ENCODE results near the gene ATP2B3. TPM values are rescaled to one million over a fixed set of nuclear protein-coding genes. Genes with fewer than 3 reads are reported as not detected.

ATP2B3 gene
- total RNA-seq, 3 donors from 2014 or later (not counting 1 experiment from before 2014, with no cell fraction given), result not detected

GRCh38 chrX:153578889-153579288 is 61.4 kb downstream of the ATP2B3 start:
- peaks cover 5 to 11% of the 10 kb centered on the region in 2 donors for H3K4me1 Mint-ChIP-seq
- Histone ChIP-seq H3K27ac (ENCODE audit: low read length) (no peak overlapping the region), H3K27me3 (ENCODE audit: control insufficient read depth, insufficient read depth, low read length) (no peaks in the 10 kb centered on the region), H3K9me3 (ENCODE audit: control insufficient read depth, insufficient read depth, low read length) (no peaks in the 10 kb centered on the region), H3K4me1 (ENCODE audit: control insufficient read depth, insufficient read depth, low read length) (peaks cover 4% of the 10 kb centered on the region), H3K36me3 (ENCODE audit: control insufficient read depth, insufficient read depth, low read length) (no peaks in the 10 kb centered on the region), H3K4me3 (ENCODE audit: low read length) (no peak overlapping the region)
- TF ChIP-seq, protein P1, sequence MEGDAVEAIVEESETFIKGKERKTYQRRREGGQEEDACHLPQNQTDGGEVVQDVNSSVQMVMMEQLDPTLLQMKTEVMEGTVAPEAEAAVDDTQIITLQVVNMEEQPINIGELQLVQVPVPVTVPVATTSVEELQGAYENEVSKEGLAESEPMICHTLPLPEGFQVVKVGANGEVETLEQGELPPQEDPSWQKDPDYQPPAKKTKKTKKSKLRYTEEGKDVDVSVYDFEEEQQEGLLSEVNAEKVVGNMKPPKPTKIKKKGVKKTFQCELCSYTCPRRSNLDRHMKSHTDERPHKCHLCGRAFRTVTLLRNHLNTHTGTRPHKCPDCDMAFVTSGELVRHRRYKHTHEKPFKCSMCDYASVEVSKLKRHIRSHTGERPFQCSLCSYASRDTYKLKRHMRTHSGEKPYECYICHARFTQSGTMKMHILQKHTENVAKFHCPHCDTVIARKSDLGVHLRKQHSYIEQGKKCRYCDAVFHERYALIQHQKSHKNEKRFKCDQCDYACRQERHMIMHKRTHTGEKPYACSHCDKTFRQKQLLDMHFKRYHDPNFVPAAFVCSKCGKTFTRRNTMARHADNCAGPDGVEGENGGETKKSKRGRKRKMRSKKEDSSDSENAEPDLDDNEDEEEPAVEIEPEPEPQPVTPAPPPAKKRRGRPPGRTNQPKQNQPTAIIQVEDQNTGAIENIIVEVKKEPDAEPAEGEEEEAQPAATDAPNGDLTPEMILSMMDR (IDR thresholded peaks at IDR 0.05), result no peak
- no peaks in the 10 kb centered on the region for H3K36me3 Mint-ChIP-seq
- no peak for DNase-seq
- no peak for ATAC-seq
- H3K4me3 Mint-ChIP-seq, result no peak overlapping the region
- 93% methylated on average over 2 of the region's 2 CpGs for WGBS (ENCODE audit: insufficient coverage)
- peaks cover 0 to 2% of the 10 kb centered on the region in 2 donors for H3K27me3 Mint-ChIP-seq (ENCODE audit: low read depth in 2 of 2)
- intact Hi-C loops (cut with micrococcal nuclease), result no loop called here
- H3K9me3 Mint-ChIP-seq, result no peaks in the 10 kb centered on the region
- peak overlapping the region in 1 of 2 donors; percentile 61 for H3K27ac Mint-ChIP-seq

DNA sequence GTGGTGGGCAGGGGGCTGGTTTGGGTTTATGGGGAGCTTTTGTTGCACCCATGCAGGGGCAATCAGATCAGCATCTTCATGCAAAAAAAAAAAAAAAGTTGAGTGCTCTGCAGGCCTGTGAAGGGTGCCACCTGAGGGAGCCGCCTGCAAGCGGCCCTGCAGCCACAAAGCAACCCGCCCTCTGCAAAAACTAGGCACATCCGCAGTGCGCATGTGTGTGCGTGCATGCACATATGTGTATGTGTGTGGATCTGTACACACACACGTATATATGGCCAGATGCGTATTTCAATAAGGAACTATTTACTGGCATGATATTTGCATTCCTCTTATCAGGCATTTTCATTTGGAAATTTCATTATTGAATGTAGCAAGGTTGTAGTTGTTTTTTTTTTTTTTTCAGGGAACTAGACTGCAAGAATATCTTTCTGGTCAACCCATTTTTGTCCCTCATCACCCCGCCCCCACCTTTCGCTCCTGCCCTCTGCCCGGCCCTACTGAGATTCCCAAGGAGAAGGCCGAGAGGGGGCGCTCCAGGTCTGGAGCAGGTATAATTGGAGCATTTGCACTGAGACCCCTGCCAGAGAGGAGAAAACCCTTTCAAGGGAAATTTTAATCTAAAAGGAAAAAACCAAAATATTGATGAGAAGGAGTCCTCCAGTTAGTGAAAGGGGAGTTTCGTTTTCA is 63.4 kb downstream of the ATP2B3 start:
- no peak for ATAC-seq

DNA sequence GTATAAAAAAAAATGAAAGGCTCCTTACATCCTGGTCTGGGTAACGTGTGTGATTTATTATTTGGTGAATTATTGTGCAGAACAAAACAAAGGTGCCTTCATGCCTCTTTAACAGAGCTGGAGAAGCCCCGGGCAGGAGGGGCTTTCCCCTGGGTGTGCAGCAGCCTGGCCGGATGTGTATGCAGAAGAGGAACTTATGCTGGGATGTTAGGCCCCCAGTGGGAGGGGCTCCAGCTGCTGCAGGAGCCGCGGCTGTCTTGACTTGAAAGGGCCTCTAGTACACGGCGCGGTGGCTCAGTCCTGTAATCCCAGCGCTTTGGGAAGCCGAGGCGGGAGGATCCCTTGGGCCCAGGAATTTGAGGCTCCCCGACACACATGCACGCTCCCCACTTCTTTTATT is 65.5 kb downstream of the ATP2B3 start:
- H3K27ac ChIP-seq (ENCODE audit: low read length), result no peak overlapping the region
- TF ChIP-seq, protein P1 (IDR thresholded peaks at IDR 0.05), result no peak
- H3K4me3 ChIP-seq (ENCODE audit: low read length), result no peak overlapping the region

More for the DNA sequence above, 63.4 kb downstream of the ATP2B3 start:
- Mint-ChIP-seq H3K27ac (no peak overlapping the region), H3K27me3 (ENCODE audit: low read depth in 2 of 2) (peaks cover 0 to 2% of the 10 kb centered on the region in 2 donors), H3K9me3 (no peaks in the 10 kb centered on the region), H3K4me1 (peaks cover 5 to 14% of the 10 kb centered on the region in 2 donors), H3K36me3 (no peaks in the 10 kb centered on the region), H3K4me3 (no peak overlapping the region)
- intact Hi-C loops (cut with micrococcal nuclease), result no loop called here
- peak in 1 of 2 donors; percentile 44 for DNase-seq
- Histone ChIP-seq H3K4me1 (ENCODE audit: control insufficient read depth, insufficient read depth, low read length) (peaks cover 4% of the 10 kb centered on the region), H3K9me3 (ENCODE audit: control insufficient read depth, insufficient read depth, low read length) (no peaks in the 10 kb centered on the region), H3K4me3 (ENCODE audit: low read length) (no peak overlapping the region), H3K27me3 (ENCODE audit: control insufficient read depth, insufficient read depth, low read length) (no peaks in the 10 kb centered on the region), H3K36me3 (ENCODE audit: control insufficient read depth, insufficient read depth, low read length) (no peaks in the 10 kb centered on the region), H3K27ac (ENCODE audit: low read length) (no peak overlapping the region)
- TF ChIP-seq, protein P1 (IDR thresholded peaks at IDR 0.05), result no peak
- 76% methylated on average over 3 of the region's 14 CpGs for WGBS (ENCODE audit: insufficient coverage)

More for the DNA sequence above, 65.5 kb downstream of the ATP2B3 start:
- intact Hi-C loops (cut with micrococcal nuclease), result no loop called here
- H3K27me3 ChIP-seq (ENCODE audit: control insufficient read depth, insufficient read depth, low read length), result no peaks in the 10 kb centered on the region
- peaks cover 9% of the 10 kb centered on the region for H3K36me3 ChIP-seq (ENCODE audit: control insufficient read depth, insufficient read depth, low read length)
- Mint-ChIP-seq H3K36me3 (no peaks in the 10 kb centered on the region), H3K4me3 (no peak overlapping the region), H3K27ac (peak overlapping the region; percentile 57 to 69), H3K27me3 (ENCODE audit: low read depth in 2 of 2) (peaks cover 0 to 2% of the 10 kb centered on the region in 2 donors), H3K9me3 (no peaks in the 10 kb centered on the region), H3K4me1 (peaks cover 5 to 14% of the 10 kb centered on the region in 2 donors)
- no peaks in the 10 kb centered on the region for H3K9me3 ChIP-seq (ENCODE audit: control insufficient read depth, insufficient read depth, low read length)
- ATAC-seq (peak; percentile 85 to 100 (median 98)), DNase-seq (peak; percentile 19 to 87)
- H3K4me1 ChIP-seq (ENCODE audit: control insufficient read depth, insufficient read depth, low read length), result peaks cover 4% of the 10 kb centered on the region
- WGBS (ENCODE audit: insufficient coverage), result 2% methylated on average over 13 of the region's 13 CpGs

Data from natural killer cell (primary cell).